ELR (cell line): ENCODE data around the gene DCP1A.
A peak's percentile ranks its signal among the peaks of the same experiment; 100 is the strongest.

ENCODE experiments used
- DNase-seq: peaks from one replicate; pipeline ENCODE4 v3.0.0-alpha.2; 2015; ENCODE audit warnings: low read depth

Gene DCP1A

GRCh38 chr3:53244271-53244670 lies 103.1 kb downstream of the DCP1A start:
- no peak for DNase-seq

- no peak for DNase-seq
Measured at GRCh38 chr3:53243785-53244184, 103.6 kb downstream of the DCP1A start.

- peak; percentile 56 for DNase-seq
Measured at GRCh38 chr3:53243165-53243564, 104.2 kb downstream of the DCP1A start.

GRCh38 chr3:53242642-53243041 lies 104.7 kb downstream of the DCP1A start:
- no peak for DNase-seq

- no peak for DNase-seq
Measured at GRCh38 chr3:53242155-53242554, 105.2 kb downstream of the DCP1A start.

GRCh38 chr3:53240989-53241972 lies 106.1 kb downstream of the DCP1A start:
- no peak for DNase-seq

- no peak for DNase-seq
Measured at GRCh38 chr3:53239800-53240199, 107.5 kb downstream of the DCP1A start.

- DNase-seq = no peak
Measured at GRCh38 chr3:53238886-53239285, 108.5 kb downstream of the DCP1A start.

GRCh38 chr3:53238051-53238850 lies 109.1 kb downstream of the DCP1A start:
- DNase-seq = peak; percentile 96

- peak; percentile 91 for DNase-seq
Measured at GRCh38 chr3:53236112-53236841, 111.1 kb downstream of the DCP1A start.

GRCh38 chr3:53235545-53235944 lies 111.8 kb downstream of the DCP1A start:
- DNase-seq = no peak

- DNase-seq = no peak
Measured at GRCh38 chr3:53234841-53235232, 112.5 kb downstream of the DCP1A start.

- no peak for DNase-seq
Measured at GRCh38 chr3:53234130-53234840, 113.1 kb downstream of the DCP1A start.
